Aorta (tissue), 5 donors: ENCODE measurements around the gene METTL8. TPM values are rescaled to one million over a fixed set of nuclear protein-coding genes. Genes with fewer than 3 reads are reported as not detected.
"Not testable (repeated sequence)": the region's sequence is repeated elsewhere in the genome, so short reads cannot be mapped to it uniquely, and the experiment has no call there.

Source experiments
- ATAC-seq: fragments of 200-7000 bp; cut with Tn5 transposase; one replicate; pipeline ENCODE4 v1.9.1; 2022; ENCODE audit warnings: moderate library complexity; ENCODE audit not compliant: low FRiP score
- DNase-seq, 2 donors: peaks; one replicate each; pipeline ENCODE4 v3.0.0-alpha.2; 2020
- H3K27ac ChIP-seq, 2 donors: one replicate each; pipeline ENCODE4 v1.5.1; 2013; ENCODE audit warnings: low read length in 2 of 2, mild to moderate bottlenecking in 2 of 2, moderate library complexity in 2 of 2, control low read depth in 1 of 2, inconsistent platforms in 1 of 2, low read depth in 1 of 2
- H3K27me3 ChIP-seq, 2 donors: one replicate each; pipeline ENCODE4 v1.6.1; 2013; ENCODE audit warnings: control low read depth in 1 of 2, low read length in 1 of 2, mild to moderate bottlenecking in 1 of 2, moderate library complexity in 1 of 2; ENCODE audit not compliant: insufficient read depth in 2 of 2, control insufficient read depth in 1 of 2
- H3K36me3 ChIP-seq, 2 donors: one replicate each; pipeline ENCODE4 v1.6.1; 2013; ENCODE audit warnings: control low read depth in 1 of 2, low read length in 1 of 2, mild to moderate bottlenecking in 1 of 2; ENCODE audit not compliant: insufficient read depth in 2 of 2, control insufficient read depth in 1 of 2
- H3K4me1 ChIP-seq, 2 donors: one replicate each; pipeline ENCODE4 v1.6.1; 2013; ENCODE audit warnings: low read length in 2 of 2, control low read depth in 1 of 2, mild to moderate bottlenecking in 1 of 2, moderate library complexity in 1 of 2; ENCODE audit not compliant: insufficient read depth in 2 of 2, control insufficient read depth in 1 of 2
- H3K4me3 ChIP-seq, 2 donors: one replicate each; pipeline ENCODE4 v1.5.1; 2013; ENCODE audit warnings: low read length in 2 of 2, control low read depth in 1 of 2, mild to moderate bottlenecking in 1 of 2
- H3K9me3 ChIP-seq: one replicate; pipeline ENCODE4 v1.6.1; 2013; ENCODE audit warnings: mild to moderate bottlenecking, low read length; ENCODE audit not compliant: control insufficient read depth
- WGBS, 2 donors: extraction: QIAGEN DNeasy Blood & Tissue Kit; methylation state at CpG; one replicate each; pipeline ENCODE4 v1.1.7; 2013; 5-methylcytosine and 5-hydroxymethylcytosine counted together
- intact Hi-C, 2 donors: fragments of 100-400 bp; cut with DNase I; formaldehyde crosslinking; loops; one replicate each; pipeline versions ENCODE4 v1.14.2 to v1.15.0; 2022
- polyA plus RNA-seq, 2 donors: library from polyadenylated mRNA; stranded (reverse); fragments of 200-250 nt; gene quantifications; one replicate each; pipeline ENCODE4 v1.2.3, GENCODE V29; 2013
- total RNA-seq, 2 donors: library from RNA; stranded (reverse); fragmentation: NEBNext Ultra II Directional; extraction: Animal tissue kit (Norgen Biotek cat#: 25700); gene quantifications; one replicate each; pipeline ENCODE4 v1.2.1, GENCODE V29; 2021
- donor health status: healthy with polysubstance abuse.
- donor health status: Bipolar disorder and iron deficiency.
- donor health status: DM: no; HTN: no; CAD: no.
- donor health status: DM: no; HTN: no; CAD: no.
- donor health status: DM: yes; HTN: yes; CAD: no.

The METTL8 gene
- total and polyA plus RNA-seq, 4 donors = 7.7 to 26.2 (median 13.3) TPM

- Histone ChIP-seq H3K36me3 (no peaks in the 10 kb centered on the region), H3K4me1 (no peaks in the 10 kb centered on the region), H3K4me3 (no peak overlapping the region), H3K27ac (no peak overlapping the region), H3K27me3 (no peaks in the 10 kb centered on the region), H3K9me3 (no peaks in the 10 kb centered on the region)
- DNase-seq (no peak), ATAC-seq (no peak)
- WGBS, 2 donors = 70 to 73% methylated on average over 1 of the region's 1 CpG
- intact Hi-C loops = no loop called here
Observed at GRCh38 chr2:171383134-171383533, 50.7 kb downstream of the METTL8 start.

GRCh38 chr2:171382175-171382574 is 51.6 kb downstream of the METTL8 start:
- H3K27me3 ChIP-seq, intact Hi-C loops, H3K9me3 ChIP-seq, H3K4me1 ChIP-seq, DNase-seq, H3K4me3 ChIP-seq, H3K36me3 ChIP-seq, H3K27ac ChIP-seq, ATAC-seq: not testable (repeated sequence)
- 98 to 100% methylated on average over 1 of the region's 1 CpG for WGBS, 2 donors

DNA sequence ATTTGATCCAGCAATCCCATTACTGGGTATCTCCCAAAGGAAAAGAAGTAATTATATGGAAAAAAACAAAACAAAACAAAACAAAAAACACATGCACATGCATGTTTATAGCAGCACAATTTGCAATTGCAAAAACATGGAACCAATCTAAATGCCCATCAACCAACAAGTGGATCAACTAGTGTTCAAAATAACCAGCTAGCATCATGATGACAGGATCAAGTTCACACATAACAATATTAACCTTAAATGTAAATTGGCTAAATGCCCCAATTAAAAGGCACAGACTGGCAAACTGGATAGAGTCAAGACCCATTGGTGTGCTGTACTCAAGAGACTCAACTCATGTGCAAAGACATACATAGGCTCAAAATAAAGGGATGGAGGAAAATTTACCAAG is 55.9 kb downstream of the METTL8 start:
- H3K9me3 ChIP-seq, H3K27ac ChIP-seq, H3K4me1 ChIP-seq, DNase-seq, H3K36me3 ChIP-seq, ATAC-seq, H3K4me3 ChIP-seq, H3K27me3 ChIP-seq, intact Hi-C loops: not testable (repeated sequence)

DNA sequence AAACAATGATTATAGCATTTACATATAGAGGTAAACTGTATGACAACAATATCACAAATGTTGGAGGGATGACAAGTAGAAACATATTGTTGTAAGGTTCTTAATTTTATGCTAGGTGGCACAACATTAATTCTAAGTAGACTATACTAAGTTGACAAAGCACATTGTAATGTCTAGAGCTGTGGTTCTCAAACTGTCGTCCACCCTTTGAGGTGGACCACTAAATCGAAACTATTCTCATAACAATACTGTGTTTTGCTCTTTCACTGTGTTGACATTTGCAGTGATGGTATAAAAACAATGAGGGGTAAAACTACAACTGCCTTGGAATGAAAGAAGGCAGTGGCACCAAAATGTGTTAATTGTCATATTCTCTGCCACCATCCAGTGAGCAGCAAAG is 66.1 kb downstream of the METTL8 start:
- Histone ChIP-seq H3K4me3 (no peak overlapping the region), H3K27ac (no peak overlapping the region), H3K9me3 (peaks cover 6% of the 10 kb centered on the region), H3K4me1 (no peaks in the 10 kb centered on the region), H3K36me3 (no peaks in the 10 kb centered on the region), H3K27me3 (no peaks in the 10 kb centered on the region)
- WGBS, 2 donors = 94 to 96% methylated on average over 2 of the region's 2 CpGs
- DNase-seq = no peak
- intact Hi-C loops = no loop called here
- ATAC-seq = no peak

GRCh38 chr2:171365778-171366177 is 68.0 kb downstream of the METTL8 start:
- no peak for ATAC-seq
- no peaks in the 10 kb centered on the region for H3K27me3 ChIP-seq
- DNase-seq = no peak
- H3K27ac ChIP-seq = no peak overlapping the region
- intact Hi-C loops = no loop called here
- 54 to 58% methylated on average over 1 of the region's 1 CpG for WGBS, 2 donors
- H3K4me1 ChIP-seq = no peaks in the 10 kb centered on the region
- H3K36me3 ChIP-seq = no peaks in the 10 kb centered on the region
- peaks cover 6% of the 10 kb centered on the region for H3K9me3 ChIP-seq
- H3K4me3 ChIP-seq = no peak overlapping the region

DNA sequence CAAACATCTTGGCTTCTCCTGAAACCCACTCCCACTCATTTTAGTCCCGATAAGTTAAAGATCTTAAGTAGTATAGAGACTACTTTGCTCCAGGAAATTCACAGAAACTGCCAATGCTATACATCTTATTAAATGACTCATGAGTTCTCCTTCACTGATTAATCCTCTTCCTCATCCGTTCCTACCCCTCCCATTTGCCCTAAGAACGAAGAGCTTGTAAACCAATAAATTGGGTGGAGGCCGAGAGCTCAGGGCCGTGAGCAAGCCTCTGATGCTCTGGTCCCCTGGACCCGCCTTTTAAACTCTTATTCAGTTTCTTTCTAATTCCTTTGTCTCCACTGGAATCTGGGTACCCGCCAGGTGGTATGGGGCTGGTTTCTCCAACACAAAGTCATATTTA is 68.6 kb downstream of the METTL8 start:
- Histone ChIP-seq H3K4me3 (no peak overlapping the region), H3K9me3 (peaks cover 6% of the 10 kb centered on the region), H3K4me1 (no peaks in the 10 kb centered on the region), H3K36me3 (peaks cover 0 to under 1% of the 10 kb centered on the region in 2 donors), H3K27ac (no peak overlapping the region), H3K27me3 (no peaks in the 10 kb centered on the region)
- ATAC-seq = no peak
- WGBS, 2 donors = 88 to 91% methylated on average over 7 of the region's 7 CpGs
- intact Hi-C loops = no loop called here
- DNase-seq = no peak

DNA sequence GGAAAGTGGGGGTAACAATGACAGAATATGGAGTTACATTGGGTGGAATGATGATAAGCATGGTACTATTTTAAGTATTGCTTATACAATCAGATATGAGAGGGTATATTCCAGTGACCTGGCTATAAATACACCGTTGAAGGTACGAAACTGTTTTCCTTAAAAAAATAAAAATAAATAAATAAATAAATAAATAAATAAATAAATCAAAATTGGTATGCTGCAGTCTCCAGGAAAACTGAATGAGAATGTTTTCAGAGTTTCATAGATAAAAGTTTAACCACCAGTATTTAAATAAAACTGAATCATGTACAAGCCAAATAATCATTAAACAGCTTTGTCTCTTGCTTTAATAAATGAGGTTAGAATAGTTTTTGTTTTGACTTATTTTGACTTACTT is 71.4 kb downstream of the METTL8 start:
- H3K4me3 ChIP-seq = no peak overlapping the region
- WGBS, 2 donors = 62 to 67% methylated on average over 2 of the region's 2 CpGs
- H3K27ac ChIP-seq = no peak overlapping the region
- DNase-seq (no peak), ATAC-seq (no peak)
- intact Hi-C loops = no loop called here
- peaks cover 0 to 2% of the 10 kb centered on the region in 2 donors for H3K36me3 ChIP-seq
- no peaks in the 10 kb centered on the region for H3K27me3 ChIP-seq
- H3K9me3 ChIP-seq = peaks cover 6% of the 10 kb centered on the region
- H3K4me1 ChIP-seq = no peaks in the 10 kb centered on the region

DNA sequence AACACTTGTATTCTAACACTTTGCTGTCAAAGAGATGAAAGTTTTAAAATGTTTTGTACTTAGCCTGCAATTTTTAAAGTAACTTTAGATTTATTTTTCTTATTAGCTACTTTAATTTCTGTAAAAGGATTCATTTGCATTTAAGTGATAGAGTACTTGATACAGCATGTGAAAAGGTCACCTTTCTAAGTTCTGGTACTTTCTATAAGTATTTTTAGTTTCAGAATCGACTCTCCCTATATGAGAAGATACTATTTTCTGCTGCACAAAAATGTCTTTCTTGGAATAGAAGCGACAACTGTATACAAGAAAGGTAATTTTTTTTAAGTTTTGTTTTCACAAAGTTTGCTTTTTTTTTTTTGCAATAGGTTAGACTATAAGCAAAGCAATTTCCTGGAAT is 72.9 kb downstream of the METTL8 start:
- ATAC-seq (no peak), DNase-seq (no peak)
- peaks cover 0 to 2% of the 10 kb centered on the region in 2 donors for H3K36me3 ChIP-seq
- no peak overlapping the region for H3K27ac ChIP-seq
- H3K9me3 ChIP-seq = peaks cover 2% of the 10 kb centered on the region
- intact Hi-C loops = no loop called here
- no peaks in the 10 kb centered on the region for H3K4me1 ChIP-seq
- H3K4me3 ChIP-seq = no peak overlapping the region
- WGBS, 2 donors = 75 to 78% methylated on average over 2 of the region's 2 CpGs
- no peaks in the 10 kb centered on the region for H3K27me3 ChIP-seq

- H3K36me3 ChIP-seq, ATAC-seq, H3K4me3 ChIP-seq, DNase-seq, H3K4me1 ChIP-seq, H3K27me3 ChIP-seq, H3K9me3 ChIP-seq, H3K27ac ChIP-seq, intact Hi-C loops: not testable (repeated sequence)
- 100% methylated on average over 2 to 3 of the region's 3 CpGs for WGBS, 2 donors
Observed at GRCh38 chr2:171353746-171354145, 80.0 kb downstream of the METTL8 start.
